NCI-H226 (cell line): ENCODE measurements around the gene ARHGEF26.

Experiments
- DNase-seq: peaks from one replicate; pipeline ENCODE4 v3.0.0-alpha.2; 2015

Gene ARHGEF26

GRCh38 chr3:154274348-154274747 is 153.2 kb downstream of the ARHGEF26 start:
- DNase-seq, result no peak

GRCh38 chr3:154275292-154275691 is 154.1 kb downstream of the ARHGEF26 start:
- no peak for DNase-seq

GRCh38 chr3:154275965-154276364 is 154.8 kb downstream of the ARHGEF26 start:
- DNase-seq, result no peak

- DNase-seq, result no peak
These were observed 159.0 kb downstream of the ARHGEF26 start for GRCh38 chr3:154280161-154280560.

GRCh38 chr3:154285221-154285620 is 164.0 kb downstream of the ARHGEF26 start:
- no peak for DNase-seq

- DNase-seq, result no peak
These were observed 169.0 kb downstream of the ARHGEF26 start for GRCh38 chr3:154290187-154290586.

- no peak for DNase-seq
These were observed 172.8 kb downstream of the ARHGEF26 start for GRCh38 chr3:154294016-154294415.

GRCh38 chr3:154301561-154301960 is 180.4 kb downstream of the ARHGEF26 start:
- no peak for DNase-seq

GRCh38 chr3:154304116-154304786 is 183.1 kb downstream of the ARHGEF26 start:
- no peak for DNase-seq

- no peak for DNase-seq
These were observed 183.7 kb downstream of the ARHGEF26 start for GRCh38 chr3:154304936-154305335.

- no peak for DNase-seq
These were observed 186.2 kb downstream of the ARHGEF26 start for GRCh38 chr3:154307363-154307762.
